Neural progenitor cell (in vitro differentiated cells): ENCODE results near the gene MPPED2. TPM values are rescaled to one million over a fixed set of nuclear protein-coding genes. Genes with fewer than 3 reads are reported as not detected.

Source experiments
- DNase-seq: peaks from one replicate; pipeline ENCODE4 v3.0.0-alpha.2; 2016; ENCODE audit warnings: low spot score
- H2AFZ ChIP-seq: fragments of 200-600 bp; sonication (generic); replicated peaks from 2 replicates; pipeline ENCODE4 v1.6.1; 2016; ENCODE audit warnings: antibody characterized with exemption
- H3F3A ChIP-seq: fragments of 200-600 bp; sonication (generic); 2 replicates; pipeline ENCODE4 v1.6.1; 2016; ENCODE audit warnings: antibody characterized with exemption, low read depth
- H3K27ac ChIP-seq: fragments of 200-600 bp; sonication (generic); 2 replicates; pipeline ENCODE4 v1.5.1; 2016; ENCODE audit warnings: mild to moderate bottlenecking
- H3K27me3 ChIP-seq: fragments of 200-600 bp; sonication (generic); 2 replicates; pipeline ENCODE4 v1.6.1; 2016; ENCODE audit warnings: mild to moderate bottlenecking, moderate library complexity
- H3K36me3 ChIP-seq: fragments of 200-600 bp; sonication (generic); 2 replicates; pipeline ENCODE4 v1.5.1; 2016
- H3K4me1 ChIP-seq: fragments of 200-600 bp; sonication (generic); 2 replicates; pipeline ENCODE4 v1.6.1; 2016; ENCODE audit warnings: mixed run types
- H3K4me2 ChIP-seq: fragments of 200-600 bp; sonication (generic); 2 replicates; pipeline ENCODE4 v1.6.1; 2016
- H3K4me3 ChIP-seq: fragments of 200-600 bp; sonication (generic); 2 replicates; pipeline ENCODE4 v1.5.1; 2016
- H3K79me2 ChIP-seq: fragments of 200-600 bp; sonication (generic); 2 replicates; pipeline ENCODE4 v1.6.1; 2016; ENCODE audit warnings: low read depth
- H3K9ac ChIP-seq: fragments of 200-600 bp; sonication (generic); 2 replicates; pipeline ENCODE4 v1.6.1; 2016
- H3K9me3 ChIP-seq: fragments of 200-600 bp; sonication (generic); 2 replicates; pipeline ENCODE4 v1.5.1; 2016; ENCODE audit warnings: low read depth
- H4K20me1 ChIP-seq: fragments of 200-600 bp; sonication (generic); 2 replicates; pipeline ENCODE4 v1.6.1; 2016; ENCODE audit warnings: low read depth
- H3K27ac Mint-ChIP-seq: 3 replicates; pipeline ENCODE4 v1.8.0; 2021; ENCODE audit warnings: mixed read lengths
- H3K27me3 Mint-ChIP-seq: 2 replicates; pipeline ENCODE4 v1.8.0; 2022; ENCODE audit warnings: low read depth, mild to moderate bottlenecking, inconsistent platforms, moderate library complexity, mixed read lengths; ENCODE audit not compliant: insufficient read depth
- H3K36me3 Mint-ChIP-seq: 3 replicates; pipeline ENCODE4 v1.8.0; 2021; ENCODE audit warnings: mixed read lengths
- H3K4me1 Mint-ChIP-seq: 3 replicates; pipeline ENCODE4 v1.8.0; 2021; ENCODE audit warnings: mixed read lengths
- H3K4me3 Mint-ChIP-seq: 3 replicates; pipeline ENCODE4 v1.8.0; 2021; ENCODE audit warnings: mild to moderate bottlenecking, moderate library complexity, mixed read lengths
- H3K9me3 Mint-ChIP-seq: 3 replicates; pipeline ENCODE4 v1.8.0; 2020; ENCODE audit warnings: mixed read lengths
- CTCF ChIP-seq: fragments of 200-600 bp; sonication (generic); IDR thresholded peaks from 2 replicates; pipeline ENCODE4 v1.5.1; 2017; ENCODE audit warnings: antibody characterized with exemption, mild to moderate bottlenecking
- EZH2 ChIP-seq: fragments of 200-600 bp; sonication (generic); IDR thresholded peaks from 2 replicates; pipeline ENCODE4 v1.6.1; 2017; ENCODE audit warnings: antibody characterized with exemption, mild to moderate bottlenecking, moderate library complexity
- EZH2phosphoT487 ChIP-seq: fragments of 200-600 bp; sonication (generic); IDR thresholded peaks from 2 replicates; pipeline ENCODE4 v1.6.1; 2017; ENCODE audit warnings: antibody characterized with exemption
- total RNA-seq: library from RNA; depleted of rRNA; stranded (reverse); fragments of >200 nt; gene quantifications from 2 replicates; pipeline ENCODE4 v1.2.3, GENCODE V29; 2015; ENCODE audit warnings: low replicate concordance

Gene MPPED2
- total RNA-seq, 1 donor from 2014 or later, result 3.4 TPM

- H3K27ac ChIP-seq, result no peak overlapping the region
- H3F3A ChIP-seq, result no peaks in the 10 kb centered on the region
- H3K9me3 Mint-ChIP-seq, result no peaks in the 10 kb centered on the region
- TF ChIP-seq EZH2 (no peak), CTCF (no peak), EZH2phosphoT487 (no peak)
- H3K36me3 Mint-ChIP-seq, result no peaks in the 10 kb centered on the region
- H3K36me3 ChIP-seq, result no peaks in the 10 kb centered on the region
- peak; percentile 66 for DNase-seq
- H3K27me3 Mint-ChIP-seq, result peaks cover 2% of the 10 kb centered on the region
- H3K4me3 ChIP-seq, result no peak overlapping the region
- H2AFZ ChIP-seq, result peak overlapping the region; percentile 64
- no peaks in the 10 kb centered on the region for H3K27me3 ChIP-seq
- H3K9ac ChIP-seq, result no peak overlapping the region
- no peaks in the 10 kb centered on the region for H4K20me1 ChIP-seq
- no peak overlapping the region for H3K4me3 Mint-ChIP-seq
- H3K4me1 Mint-ChIP-seq, result peaks cover 7% of the 10 kb centered on the region
- H3K4me1 ChIP-seq, result peaks cover 10% of the 10 kb centered on the region
- H3K79me2 ChIP-seq, result no peaks in the 10 kb centered on the region
- peak overlapping the region; percentile 33 for H3K4me2 ChIP-seq
- H3K9me3 ChIP-seq, result no peaks in the 10 kb centered on the region
- H3K27ac Mint-ChIP-seq, result no peak overlapping the region
These were observed 22.4 kb upstream of the MPPED2 start for GRCh38 chr11:30608534-30608933.

- no peaks in the 10 kb centered on the region for H3K79me2 ChIP-seq
- no peak overlapping the region for H3K4me2 ChIP-seq
- peaks cover 10% of the 10 kb centered on the region for H3K4me1 ChIP-seq
- H3K4me3 ChIP-seq, result no peak overlapping the region
- no peaks in the 10 kb centered on the region for H3K9me3 ChIP-seq
- no peak overlapping the region for H2AFZ ChIP-seq
- Mint-ChIP-seq H3K4me1 (peaks cover 7% of the 10 kb centered on the region), H3K36me3 (no peaks in the 10 kb centered on the region), H3K4me3 (no peak overlapping the region), H3K27me3 (peaks cover 2% of the 10 kb centered on the region), H3K9me3 (no peaks in the 10 kb centered on the region), H3K27ac (no peak overlapping the region)
- no peak overlapping the region for H3K27ac ChIP-seq
- H4K20me1 ChIP-seq, result no peaks in the 10 kb centered on the region
- TF ChIP-seq EZH2, result no peak
- TF ChIP-seq EZH2phosphoT487, result no peak
- no peak for TF ChIP-seq CTCF
- no peak for DNase-seq
- no peaks in the 10 kb centered on the region for H3F3A ChIP-seq
- H3K27me3 ChIP-seq, result no peaks in the 10 kb centered on the region
- no peaks in the 10 kb centered on the region for H3K36me3 ChIP-seq
- no peak overlapping the region for H3K9ac ChIP-seq
These were observed 19.0 kb upstream of the MPPED2 start for GRCh38 chr11:30605036-30605605.

GRCh38 chr11:30603357-30603756, 17.2 kb upstream of the MPPED2 start:
- Histone ChIP-seq H3K9ac (no peak overlapping the region), H3K27me3 (no peaks in the 10 kb centered on the region), H4K20me1 (no peaks in the 10 kb centered on the region), H3K79me2 (no peaks in the 10 kb centered on the region), H3K9me3 (no peaks in the 10 kb centered on the region), H3F3A (no peaks in the 10 kb centered on the region), H3K4me3 (no peak overlapping the region), H3K36me3 (no peaks in the 10 kb centered on the region), H3K4me2 (no peak overlapping the region), H3K4me1 (peaks cover 1% of the 10 kb centered on the region), H2AFZ (no peak overlapping the region), H3K27ac (no peak overlapping the region)
- H3K9me3 Mint-ChIP-seq, result no peaks in the 10 kb centered on the region
- DNase-seq, result no peak
- peaks cover 2% of the 10 kb centered on the region for H3K27me3 Mint-ChIP-seq
- H3K36me3 Mint-ChIP-seq, result no peaks in the 10 kb centered on the region
- no peak for TF ChIP-seq EZH2
- no peak for TF ChIP-seq EZH2phosphoT487
- TF ChIP-seq CTCF, result no peak
- peaks cover 2% of the 10 kb centered on the region for H3K4me1 Mint-ChIP-seq
- H3K4me3 Mint-ChIP-seq, result no peak overlapping the region
- H3K27ac Mint-ChIP-seq, result no peak overlapping the region
